PC-3 (cell line): Measurements from ENCODE around the gene MISFA. TPM values are rescaled to one million over a fixed set of nuclear protein-coding genes. Genes with fewer than 3 reads are reported as not detected.

ENCODE experiments used
- ATAC-seq: fragments of 200-7000 bp; cut with Tn5 transposase; 2 replicates; pipeline ENCODE4 v1.9.1; 2020; ENCODE audit warnings: mild to moderate bottlenecking, moderate library complexity
- Bru-seq: library from RNA; stranded (reverse); fragments of 400-500 nt; gene quantifications from one replicate; lab custom pipeline; 2021; lab: Mats Ljungman, UMichigan
- BruChase-seq, 2 experiments: library from RNA; stranded (reverse); fragments of 400-500 nt; gene quantifications; one replicate each; lab custom pipeline; 2021; lab: Mats Ljungman, UMichigan
- BruUV-seq: library from RNA; stranded (reverse); fragments of 400-500 nt; replicated peaks from 2 replicates; lab custom pipeline; 2021; lab: Mats Ljungman, UMichigan
- CTCF ChIA-PET: fragments of 300-600 bp; sonication (Branson Sonifier 250); formaldehyde crosslinking; loops from one replicate; lab custom pipeline; 2022; ENCODE audit warnings: antibody characterized with exemption; lab: Charles Lee
- POLR2A ChIA-PET: fragments of 300-600 bp; sonication (Branson Sonifier 250); formaldehyde crosslinking; loops from one replicate; lab custom pipeline; 2022; ENCODE audit warnings: antibody characterized with exemption; ENCODE audit not compliant: unreplicated experiment; lab: Charles Lee
- DNase-seq: peaks from one replicate; pipeline ENCODE4 v3.0.0-alpha.2; 2015
- H2AFZ ChIP-seq: fragments of 300-600 bp; sonication (generic); 2 replicates; pipeline ENCODE4 v1.6.0; 2016; ENCODE audit warnings: antibody characterized with exemption, low read length
- H3F3A ChIP-seq: fragments of 300-600 bp; sonication (generic); one replicate; pipeline ENCODE4 v1.6.0; 2017; ENCODE audit warnings: antibody characterized with exemption, low read length, control low read depth, mild to moderate bottlenecking; ENCODE audit not compliant: unreplicated experiment
- H3K27ac ChIP-seq: fragments of 300-600 bp; sonication (generic); 2 replicates; pipeline ENCODE4 v1.5.1; 2016; ENCODE audit warnings: mild to moderate bottlenecking, low read length
- H3K27me3 ChIP-seq: fragments of 300-600 bp; sonication (generic); 2 replicates; pipeline ENCODE4 v1.6.1; 2016; ENCODE audit warnings: low read length, mixed read lengths
- H3K36me3 ChIP-seq: fragments of 300-600 bp; sonication (generic); 2 replicates; pipeline ENCODE4 v1.6.1; 2016; ENCODE audit warnings: low read depth, mixed run types, low read length, mixed read lengths
- H3K4me1 ChIP-seq: fragments of 300-600 bp; sonication (generic); 2 replicates; pipeline ENCODE4 v1.5.1; 2016; ENCODE audit warnings: low read length; ENCODE audit not compliant: insufficient read depth
- H3K4me2 ChIP-seq: fragments of 300-600 bp; sonication (generic); 2 replicates; pipeline ENCODE4 v1.6.0; 2016; ENCODE audit warnings: low read length
- H3K4me3 ChIP-seq: fragments of 300-600 bp; sonication (generic); 2 replicates; pipeline ENCODE4 v1.5.1; 2016; ENCODE audit warnings: mild to moderate bottlenecking, low read length, mixed read lengths
- H3K79me2 ChIP-seq: fragments of 300-600 bp; sonication (generic); 2 replicates; pipeline ENCODE4 v1.6.1; 2017; ENCODE audit warnings: low read length, mixed read lengths
- H3K9ac ChIP-seq: fragments of 300-600 bp; sonication (generic); 2 replicates; pipeline ENCODE4 v1.6.0; 2016; ENCODE audit warnings: mild to moderate bottlenecking, low read length
- H3K9me2 ChIP-seq: fragments of 300-600 bp; sonication (generic); replicated peaks from 2 replicates; pipeline ENCODE4 v1.6.1; 2016; ENCODE audit warnings: mixed run types, low read length, mixed read lengths
- H3K9me3 ChIP-seq: fragments of 300-600 bp; sonication (generic); 2 replicates; pipeline ENCODE4 v1.6.1; 2016; ENCODE audit warnings: low read length, mixed read lengths
- H4K20me1 ChIP-seq: fragments of 300-600 bp; sonication (generic); 2 replicates; pipeline ENCODE4 v1.6.1; 2016; ENCODE audit warnings: low read length, mixed read lengths
- EZH2 ChIP-seq: fragments of 300-600 bp; sonication (generic); IDR thresholded peaks from one replicate; pipeline ENCODE4 v1.6.1; 2017; ENCODE audit warnings: antibody characterized with exemption, mild to moderate bottlenecking, low read length; ENCODE audit not compliant: unreplicated experiment
- EZH2phosphoT487 ChIP-seq: fragments of 300-600 bp; sonication (generic); IDR thresholded peaks from 2 replicates; pipeline ENCODE4 v1.6.1; 2018; ENCODE audit warnings: mild to moderate bottlenecking, antibody characterized with exemption, low read length, borderline replicate concordance
- intact Hi-C: fragments of 100-400 bp; cut with micrococcal nuclease; formaldehyde crosslinking; loops from 2 replicates; pipeline ENCODE4 v1.9.0; 2023
- long read RNA-seq: library from polyadenylated mRNA; unstranded; transcript quantifications from one replicate; pipeline ENCODE4 v2.0.0, GENCODE V29; 2021; ENCODE audit not compliant: unreplicated experiment
- total RNA-seq: library from RNA; depleted of rRNA; stranded (reverse); fragments of >200 nt; gene quantifications from 2 replicates; pipeline ENCODE4 v1.2.3, GENCODE V29; 2014; rRNA removed
- TF ChIP-seq, protein P1 (sequence below): fragments of 300-600 bp; sonication (generic); conservative IDR thresholded peaks from 2 replicates; pipeline ENCODE4 v1.5.1; 2017; ENCODE audit warnings: antibody characterized with exemption, low read depth, mild to moderate bottlenecking, low read length

Gene MISFA
- 0.36 TPM in 1 of 2 replicates, not detected in the other for total RNA-seq
- percentile 50 among the genes with signal in this experiment for Bru-seq, nascent RNA
- percentile 57 among the genes with signal in this experiment for BruChase-seq, experiment 1, labeled RNA remaining after a 6-hour chase
- percentile 56 among the genes with signal in this experiment for BruChase-seq, experiment 2, labeled RNA remaining after a 2-hour chase
- long read RNA-seq, partial matches to known transcripts = 0 of 7 reads
- long read RNA-seq, other reads (novel, unspliced or antisense) = 7 of 7 reads

DNA sequence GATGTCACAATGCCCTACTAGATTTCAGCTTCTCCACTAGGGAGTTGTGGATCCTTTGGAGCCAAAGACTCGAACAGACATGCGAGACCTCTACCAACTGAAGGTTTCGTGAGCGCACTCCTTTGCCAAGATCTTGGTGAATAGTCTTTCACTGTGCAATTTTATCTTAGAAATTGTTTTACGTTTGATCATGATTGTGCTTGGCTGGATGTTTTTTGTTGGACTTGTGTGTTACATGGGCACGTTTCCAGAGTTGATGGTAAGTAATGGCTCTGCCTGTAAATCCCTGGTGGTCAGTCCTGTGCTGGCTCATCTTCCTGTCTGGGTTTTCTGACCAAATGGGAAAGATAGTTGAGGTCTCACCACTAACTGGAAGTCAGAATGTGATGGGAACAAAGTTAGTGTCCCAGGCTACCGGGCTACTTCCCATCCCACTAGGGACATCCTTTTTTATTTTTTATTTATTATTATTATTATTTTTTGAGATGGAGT lies at the start of gene MISFA:
TSS of gene MISFA (plus strand) at position 51 of the 492 bp plus-strand sequence. CDS start at position 191, 140 bp downstream.
- Histone ChIP-seq H3F3A (no peaks in the 10 kb centered on the region), H3K36me3 (0 out of 2 replicates have a peak, but pooled peaks cover 5% of the 10 kb centered on the region), H4K20me1 (no peaks in the 10 kb centered on the region), H3K27ac (no peak within 1 kb of the TSS), H3K27me3 (no peaks in the 10 kb centered on the region), H3K9ac (no peak within 1 kb of the TSS), H3K4me3 (no peak within 1 kb of the TSS), H3K4me1 (no peaks in the 10 kb centered on the region), H3K9me3 (no peaks in the 10 kb centered on the region), H3K4me2 (no peak within 1 kb of the TSS), H3K79me2 (no peaks in the 10 kb centered on the region), H2AFZ (no peak within 1 kb of the TSS), H3K9me2 (no peaks in the 10 kb centered on the region)
- no peak for DNase-seq
- no TSS peak for BruUV-seq
- CTCF ChIA-PET = no interaction called here
- TF ChIP-seq EZH2 = no peak
- TF ChIP-seq, protein P1, sequence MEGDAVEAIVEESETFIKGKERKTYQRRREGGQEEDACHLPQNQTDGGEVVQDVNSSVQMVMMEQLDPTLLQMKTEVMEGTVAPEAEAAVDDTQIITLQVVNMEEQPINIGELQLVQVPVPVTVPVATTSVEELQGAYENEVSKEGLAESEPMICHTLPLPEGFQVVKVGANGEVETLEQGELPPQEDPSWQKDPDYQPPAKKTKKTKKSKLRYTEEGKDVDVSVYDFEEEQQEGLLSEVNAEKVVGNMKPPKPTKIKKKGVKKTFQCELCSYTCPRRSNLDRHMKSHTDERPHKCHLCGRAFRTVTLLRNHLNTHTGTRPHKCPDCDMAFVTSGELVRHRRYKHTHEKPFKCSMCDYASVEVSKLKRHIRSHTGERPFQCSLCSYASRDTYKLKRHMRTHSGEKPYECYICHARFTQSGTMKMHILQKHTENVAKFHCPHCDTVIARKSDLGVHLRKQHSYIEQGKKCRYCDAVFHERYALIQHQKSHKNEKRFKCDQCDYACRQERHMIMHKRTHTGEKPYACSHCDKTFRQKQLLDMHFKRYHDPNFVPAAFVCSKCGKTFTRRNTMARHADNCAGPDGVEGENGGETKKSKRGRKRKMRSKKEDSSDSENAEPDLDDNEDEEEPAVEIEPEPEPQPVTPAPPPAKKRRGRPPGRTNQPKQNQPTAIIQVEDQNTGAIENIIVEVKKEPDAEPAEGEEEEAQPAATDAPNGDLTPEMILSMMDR = no peak
- no peak for TF ChIP-seq EZH2phosphoT487
- ATAC-seq = no peak
- intact Hi-C loops = no loop called here
- POLR2A ChIA-PET = no interaction called here

DNA sequence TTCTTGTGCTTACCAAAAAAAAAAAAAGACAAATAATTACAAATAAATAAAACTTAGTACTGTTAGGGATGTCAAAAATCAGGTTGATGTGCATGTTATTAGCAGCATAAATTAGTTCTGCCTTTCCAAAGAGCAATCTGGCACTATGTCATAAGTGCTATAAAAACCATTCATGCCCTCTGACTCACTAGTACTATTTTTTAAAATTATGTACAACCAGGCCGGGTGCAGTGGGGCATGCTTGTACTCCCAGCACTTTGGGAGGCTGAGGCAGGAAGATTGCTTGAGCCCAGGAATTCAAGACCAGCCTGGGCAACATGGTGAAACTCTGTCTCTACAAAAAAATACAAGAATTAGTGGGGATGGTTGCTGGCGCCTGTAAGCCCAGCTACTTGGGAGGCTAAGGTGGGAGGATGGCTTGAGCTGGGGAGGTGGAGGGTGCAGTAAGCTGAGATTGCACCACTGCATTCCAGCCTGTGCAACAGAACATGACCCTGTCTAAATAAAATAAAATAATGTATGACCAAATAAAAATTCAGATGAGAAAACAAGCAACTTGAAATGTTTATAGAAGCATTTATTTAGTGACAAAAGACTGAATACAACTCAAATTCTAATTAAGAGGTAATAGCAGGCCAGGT lies 36.4 kb upstream of the MISFA start:
- POLR2A ChIA-PET = no interaction called here
- H3K9ac ChIP-seq = no peak overlapping the region
- H4K20me1 ChIP-seq = no peaks in the 10 kb centered on the region
- no peak overlapping the region for H3K27ac ChIP-seq
- H3K79me2 ChIP-seq = no peaks in the 10 kb centered on the region
- DNase-seq = no peak
- no peak overlapping the region for H3K4me3 ChIP-seq
- H3K9me3 ChIP-seq = no peaks in the 10 kb centered on the region
- no peak overlapping the region for H2AFZ ChIP-seq
- H3K36me3 ChIP-seq = peaks cover 6% of the 10 kb centered on the region; the same call in 1 of the 2 replicates
- H3K4me1 ChIP-seq = 0 out of 2 replicates have a peak, but pooled peaks cover 6% of the 10 kb centered on the region
- ATAC-seq = peak; percentile 48
- BruUV-seq = no TSS peak
- H3K27me3 ChIP-seq = no peaks in the 10 kb centered on the region
- no peaks in the 10 kb centered on the region for H3K9me2 ChIP-seq
- no peaks in the 10 kb centered on the region for H3F3A ChIP-seq
- TF ChIP-seq EZH2 = no peak
- TF ChIP-seq EZH2phosphoT487 = no peak
- TF ChIP-seq, protein P1 = no peak
- intact Hi-C loops = no loop called here
- CTCF ChIA-PET = no interaction called here
- no peak overlapping the region for H3K4me2 ChIP-seq
